ENCODE measurements around the gene GLIPR1.

GLIPR1 gene

DNA sequence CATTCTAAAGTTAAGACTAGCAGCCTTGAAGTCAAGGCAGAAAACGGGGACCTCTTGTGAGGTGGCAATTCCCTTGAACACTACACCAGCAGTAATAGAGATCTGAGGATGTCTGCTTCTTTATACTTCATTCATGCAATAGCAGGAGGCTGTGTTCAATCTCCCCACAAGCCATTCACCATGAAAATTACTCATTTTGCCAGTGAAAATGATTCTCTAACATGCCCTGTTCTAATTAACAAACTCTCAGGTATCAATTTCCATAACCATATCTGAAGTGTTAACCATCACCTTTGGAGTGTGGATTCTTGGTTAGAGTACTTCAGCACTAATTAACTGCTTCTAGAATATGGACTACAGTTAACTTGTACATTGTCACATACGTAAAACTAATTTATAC lies 3.4 kb upstream of the GLIPR1 start:
- DNase-seq (ENCODE audit: low read depth), result no peak
- TF ChIP-seq, protein P1, sequence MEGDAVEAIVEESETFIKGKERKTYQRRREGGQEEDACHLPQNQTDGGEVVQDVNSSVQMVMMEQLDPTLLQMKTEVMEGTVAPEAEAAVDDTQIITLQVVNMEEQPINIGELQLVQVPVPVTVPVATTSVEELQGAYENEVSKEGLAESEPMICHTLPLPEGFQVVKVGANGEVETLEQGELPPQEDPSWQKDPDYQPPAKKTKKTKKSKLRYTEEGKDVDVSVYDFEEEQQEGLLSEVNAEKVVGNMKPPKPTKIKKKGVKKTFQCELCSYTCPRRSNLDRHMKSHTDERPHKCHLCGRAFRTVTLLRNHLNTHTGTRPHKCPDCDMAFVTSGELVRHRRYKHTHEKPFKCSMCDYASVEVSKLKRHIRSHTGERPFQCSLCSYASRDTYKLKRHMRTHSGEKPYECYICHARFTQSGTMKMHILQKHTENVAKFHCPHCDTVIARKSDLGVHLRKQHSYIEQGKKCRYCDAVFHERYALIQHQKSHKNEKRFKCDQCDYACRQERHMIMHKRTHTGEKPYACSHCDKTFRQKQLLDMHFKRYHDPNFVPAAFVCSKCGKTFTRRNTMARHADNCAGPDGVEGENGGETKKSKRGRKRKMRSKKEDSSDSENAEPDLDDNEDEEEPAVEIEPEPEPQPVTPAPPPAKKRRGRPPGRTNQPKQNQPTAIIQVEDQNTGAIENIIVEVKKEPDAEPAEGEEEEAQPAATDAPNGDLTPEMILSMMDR (IDR thresholded peaks at IDR 0.05; ENCODE audit: insufficient read depth, low read depth, low read length, missing control alignments), result no peak
- no peak overlapping the region for H3K4me3 ChIP-seq (ENCODE audit: low read length)

DNA sequence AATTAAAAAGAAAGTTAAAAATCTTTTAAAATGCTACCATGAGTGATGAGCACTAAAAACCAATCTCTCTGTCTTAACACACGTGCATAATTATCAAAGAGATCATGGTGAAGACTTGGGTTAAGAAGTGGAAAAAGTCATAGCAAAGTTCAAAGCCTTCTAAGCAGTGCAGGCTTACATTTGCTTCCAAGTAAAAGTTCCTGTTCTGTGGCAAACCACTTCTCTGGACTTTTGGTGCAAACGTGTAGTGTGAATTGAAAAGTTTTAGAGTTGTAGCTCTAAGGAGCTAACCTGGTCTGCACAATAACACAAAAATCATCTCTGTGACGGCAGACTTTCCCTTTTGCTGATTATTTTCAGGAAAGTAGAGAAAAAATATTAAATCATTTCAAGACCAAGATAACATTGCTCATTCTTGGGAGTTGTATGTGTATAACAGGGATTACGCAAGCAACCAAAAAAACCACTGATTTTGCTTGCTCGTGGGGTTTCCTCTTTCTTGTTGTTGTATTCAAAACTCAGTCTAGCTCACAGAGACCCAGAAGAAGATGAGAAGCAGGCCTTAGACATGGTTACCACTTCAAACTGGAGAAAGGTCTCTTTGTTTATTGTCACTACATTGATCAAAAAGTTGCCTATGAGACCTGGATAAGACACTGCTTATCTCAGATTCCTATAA lies 2.3 kb upstream of the GLIPR1 start:
- DNase-seq (ENCODE audit: low read depth), result peak; percentile 28
- TF ChIP-seq, protein P1 (IDR thresholded peaks at IDR 0.05; ENCODE audit: insufficient read depth, low read depth, low read length, missing control alignments), result no peak
- no peak overlapping the region for H3K4me3 ChIP-seq (ENCODE audit: low read length)

DNA sequence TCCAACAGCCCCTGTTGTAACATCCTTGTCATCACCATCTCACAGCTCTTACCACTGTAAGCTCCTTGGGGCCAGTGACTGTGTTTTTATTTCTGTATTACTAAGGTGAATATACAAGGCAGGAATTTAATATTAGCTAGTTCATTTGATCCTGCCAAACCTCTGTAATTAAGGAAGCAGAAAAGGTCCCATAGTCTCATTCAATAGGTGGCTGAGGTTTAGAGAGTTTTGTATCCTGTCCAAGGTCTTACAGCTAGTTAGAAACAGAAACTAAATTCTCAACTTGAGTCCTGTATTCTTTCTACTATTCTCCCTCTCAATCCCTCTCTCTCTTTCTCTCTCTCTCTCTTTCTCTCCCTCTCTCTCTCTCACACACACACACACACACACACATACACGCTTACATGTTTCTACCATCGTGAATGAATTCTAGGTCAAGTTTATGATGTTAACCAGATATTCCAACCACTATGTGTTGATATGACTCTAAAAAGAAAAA lies 543 bp upstream of the GLIPR1 start:
- peak; percentile 37 for DNase-seq (ENCODE audit: low read depth)
- no peak overlapping the region for H3K4me3 ChIP-seq (ENCODE audit: low read length)
- TF ChIP-seq, protein P1 (IDR thresholded peaks at IDR 0.05; ENCODE audit: insufficient read depth, low read depth, low read length, missing control alignments), result no peak

DNA sequence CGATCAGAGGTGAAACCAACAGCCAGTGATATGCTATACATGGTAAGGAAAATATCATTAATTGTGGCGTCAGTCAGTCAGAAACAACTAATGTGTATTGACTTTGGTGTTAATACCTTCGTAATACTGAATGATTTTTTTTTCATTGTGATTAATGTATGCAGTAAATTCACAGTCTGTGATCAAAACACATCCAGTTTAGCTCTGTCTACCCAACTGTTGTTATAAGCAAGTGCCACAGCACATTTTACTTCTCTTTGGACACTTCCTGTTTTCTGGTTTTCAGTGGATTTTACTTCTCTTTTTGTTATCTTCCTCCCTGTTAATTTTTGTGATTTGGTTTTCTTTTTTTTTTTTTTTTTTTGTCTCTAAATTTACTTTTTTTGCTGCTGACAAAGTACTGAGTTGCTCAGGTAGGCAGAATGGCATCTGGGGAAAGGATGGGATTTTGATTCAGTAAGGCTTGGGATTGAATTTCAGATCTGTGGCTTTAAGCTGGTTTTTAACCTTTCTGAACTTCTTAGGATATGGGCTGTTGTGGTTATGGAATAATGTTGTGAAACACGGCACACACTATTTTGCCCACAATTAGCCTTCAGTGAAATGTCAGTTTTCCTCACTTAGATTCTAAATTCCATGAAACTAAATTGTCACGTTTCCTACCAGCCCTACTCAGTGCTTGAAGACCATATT lies 604 bp downstream of the GLIPR1 start:
- peak overlapping the region; percentile 21 for H3K4me3 ChIP-seq (ENCODE audit: low read length)
- TF ChIP-seq, protein P1 (IDR thresholded peaks at IDR 0.05; ENCODE audit: insufficient read depth, low read depth, low read length, missing control alignments), result no peak
- DNase-seq (ENCODE audit: low read depth), result no peak

DNA sequence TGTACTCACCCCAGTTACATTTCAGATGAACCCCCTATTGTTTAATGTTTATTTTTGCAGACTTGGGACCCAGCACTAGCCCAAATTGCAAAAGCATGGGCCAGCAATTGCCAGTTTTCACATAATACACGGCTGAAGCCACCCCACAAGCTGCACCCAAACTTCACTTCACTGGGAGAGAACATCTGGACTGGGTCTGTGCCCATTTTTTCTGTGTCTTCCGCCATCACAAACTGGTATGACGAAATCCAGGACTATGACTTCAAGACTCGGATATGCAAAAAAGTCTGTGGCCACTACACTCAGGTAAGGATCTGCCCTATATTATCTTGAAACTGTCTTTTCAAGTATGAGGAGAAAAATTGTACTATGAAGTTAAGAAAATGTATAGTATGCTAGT lies 1.2 kb downstream of the GLIPR1 start:
- TF ChIP-seq, protein P1 (IDR thresholded peaks at IDR 0.05; ENCODE audit: insufficient read depth, low read depth, low read length, missing control alignments), result no peak
- no peak overlapping the region for H3K4me3 ChIP-seq (ENCODE audit: low read length)
- DNase-seq (ENCODE audit: low read depth), result peak; percentile 65

DNA sequence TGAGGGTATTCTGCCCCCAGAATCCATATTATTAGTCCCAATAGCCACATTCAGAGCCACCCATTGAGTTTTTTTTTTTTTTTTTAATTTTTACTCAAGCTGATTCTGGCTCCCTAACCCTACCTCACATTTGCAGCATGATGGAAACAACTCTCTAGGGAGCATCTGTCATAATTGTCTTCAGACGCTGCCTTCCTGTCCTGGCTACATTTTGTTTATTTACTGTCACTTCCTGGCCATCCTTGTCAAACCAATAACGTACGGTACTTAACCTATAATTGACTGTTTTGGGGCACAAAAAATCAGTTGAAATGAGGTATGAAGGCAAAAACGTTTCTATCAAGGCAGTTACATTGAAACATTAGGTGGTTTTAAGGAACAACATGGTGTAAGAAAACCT lies 2.1 kb downstream of the GLIPR1 start:
- DNase-seq (ENCODE audit: low read depth), result no peak
- H3K4me3 ChIP-seq (ENCODE audit: low read length), result no peak overlapping the region
- TF ChIP-seq, protein P1 (IDR thresholded peaks at IDR 0.05; ENCODE audit: insufficient read depth, low read depth, low read length, missing control alignments), result no peak
